GM19468 (cell line): ENCODE data around the gene HOXB4.

Experiments used
- ATAC-seq: cut with Tn5 transposase; IDR thresholded peaks from one replicate; pipeline ENCODE4 v1.9.1; 2021; ENCODE audit warnings: mild to moderate bottlenecking, moderate library complexity, moderate number of reproducible peaks; ENCODE audit not compliant: unreplicated experiment; ENCODE audit errors: extremely low read depth

The HOXB4 gene

DNA sequence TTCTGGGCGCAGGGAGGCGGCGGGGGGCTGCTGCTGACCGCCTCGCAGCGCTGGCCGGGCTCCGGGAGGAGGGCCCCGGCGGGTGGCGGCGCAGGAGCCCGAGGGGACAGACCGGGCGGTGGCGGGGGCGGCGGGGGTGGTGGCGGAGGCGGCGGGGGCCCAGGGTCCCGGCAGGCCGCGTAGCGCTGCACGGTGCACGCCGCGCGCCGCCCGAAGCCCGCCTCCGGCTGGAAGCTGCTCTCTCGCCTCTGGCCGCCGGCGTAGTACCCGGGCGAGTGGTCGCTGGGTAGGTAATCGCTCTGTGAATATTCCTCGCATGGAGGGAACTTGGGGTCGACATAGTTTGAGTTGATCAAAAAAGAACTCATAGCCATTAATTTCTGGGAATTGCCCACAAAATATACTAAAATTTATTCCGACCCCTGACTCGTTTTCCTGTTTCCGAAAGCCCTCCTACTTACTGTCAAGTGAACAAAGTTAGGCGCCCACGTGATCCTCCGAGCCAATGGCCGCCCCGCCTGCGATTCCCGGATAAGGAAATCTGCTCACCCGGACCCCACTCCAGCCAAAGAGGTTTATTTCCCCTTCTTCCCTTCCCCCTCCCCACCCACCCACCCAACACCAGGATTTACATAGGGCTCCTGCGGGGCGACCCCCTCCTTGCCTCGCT lies at the start of gene HOXB4:
TSS of gene HOXB4 (minus strand) at position 405 of the 670 bp plus-strand sequence. CDS start at position 374, 31 bp downstream.
- ATAC-seq: no peak

DNA sequence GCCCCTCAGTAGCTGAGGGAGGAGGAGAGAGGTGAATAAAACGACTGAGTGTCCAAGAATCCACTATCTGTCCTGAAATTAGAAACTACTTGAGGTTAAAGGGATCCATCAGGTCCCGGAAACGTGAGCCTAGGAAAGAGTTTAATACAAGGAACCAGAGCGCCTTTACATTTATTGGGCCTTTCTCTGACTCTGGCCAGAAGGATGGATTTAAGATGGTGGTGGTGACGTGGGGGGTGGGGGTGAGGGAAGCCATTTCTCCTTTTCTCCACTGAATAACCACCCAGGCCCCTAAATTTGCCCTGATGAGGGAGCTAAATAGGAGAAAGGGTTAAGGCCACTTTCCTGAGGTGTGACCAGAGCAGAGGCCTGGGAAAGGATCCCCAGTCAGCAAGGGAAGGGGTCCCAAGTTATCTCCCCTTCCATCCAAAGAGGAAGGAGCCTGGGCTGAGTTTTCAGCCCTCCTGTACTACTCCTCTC lies 49.0 kb upstream of the HOXB4 start:
- ATAC-seq: no peak

DNA sequence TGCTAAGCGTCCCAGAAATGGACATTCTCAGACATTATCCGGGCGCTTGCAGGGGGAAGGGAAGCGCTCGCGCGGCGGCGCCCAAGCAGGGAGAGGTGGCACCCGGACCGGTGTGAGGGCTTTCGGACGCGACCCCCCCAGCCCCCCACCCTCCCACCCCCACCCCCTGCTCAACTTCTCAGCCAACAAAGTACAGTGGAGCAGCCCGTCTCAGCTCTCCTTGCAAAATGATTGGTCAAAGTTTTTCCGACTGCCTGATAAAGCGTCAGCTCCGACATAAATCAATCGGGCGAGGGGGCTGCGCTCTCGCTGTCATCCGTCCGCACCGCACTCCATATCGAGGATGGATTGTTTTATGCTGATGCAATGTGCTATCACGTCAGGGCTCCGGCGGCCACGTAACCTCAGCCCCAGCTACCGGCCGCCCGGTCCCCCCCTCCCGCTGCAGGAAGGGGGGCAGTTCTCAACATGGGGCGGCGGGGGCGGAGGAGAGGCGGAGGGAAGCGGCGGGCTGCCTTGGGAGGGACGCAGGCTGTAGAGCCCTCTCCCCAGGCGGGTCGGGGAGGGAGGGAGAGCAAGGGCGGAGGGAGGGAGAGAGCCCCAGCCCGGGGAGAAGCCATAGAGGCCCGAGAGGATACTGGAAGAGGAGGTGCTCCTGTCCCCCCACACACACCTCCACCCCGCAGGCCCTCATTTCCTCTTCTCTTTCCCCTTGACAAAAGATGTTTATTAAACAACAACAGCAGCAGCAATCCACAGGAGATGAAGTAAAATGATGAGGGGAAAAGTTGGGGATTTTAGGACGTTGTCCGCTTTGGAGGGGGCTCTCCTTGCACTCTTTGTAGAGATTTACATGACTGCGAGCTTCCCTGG lies 48.3 kb upstream of the HOXB4 start, which contains the start of gene HOXB9:
TSS of gene HOXB9 (minus strand) at position 114 of the 873 bp plus-strand sequence. CDS start at position 25, 89 bp downstream.
- ATAC-seq: no peak

DNA sequence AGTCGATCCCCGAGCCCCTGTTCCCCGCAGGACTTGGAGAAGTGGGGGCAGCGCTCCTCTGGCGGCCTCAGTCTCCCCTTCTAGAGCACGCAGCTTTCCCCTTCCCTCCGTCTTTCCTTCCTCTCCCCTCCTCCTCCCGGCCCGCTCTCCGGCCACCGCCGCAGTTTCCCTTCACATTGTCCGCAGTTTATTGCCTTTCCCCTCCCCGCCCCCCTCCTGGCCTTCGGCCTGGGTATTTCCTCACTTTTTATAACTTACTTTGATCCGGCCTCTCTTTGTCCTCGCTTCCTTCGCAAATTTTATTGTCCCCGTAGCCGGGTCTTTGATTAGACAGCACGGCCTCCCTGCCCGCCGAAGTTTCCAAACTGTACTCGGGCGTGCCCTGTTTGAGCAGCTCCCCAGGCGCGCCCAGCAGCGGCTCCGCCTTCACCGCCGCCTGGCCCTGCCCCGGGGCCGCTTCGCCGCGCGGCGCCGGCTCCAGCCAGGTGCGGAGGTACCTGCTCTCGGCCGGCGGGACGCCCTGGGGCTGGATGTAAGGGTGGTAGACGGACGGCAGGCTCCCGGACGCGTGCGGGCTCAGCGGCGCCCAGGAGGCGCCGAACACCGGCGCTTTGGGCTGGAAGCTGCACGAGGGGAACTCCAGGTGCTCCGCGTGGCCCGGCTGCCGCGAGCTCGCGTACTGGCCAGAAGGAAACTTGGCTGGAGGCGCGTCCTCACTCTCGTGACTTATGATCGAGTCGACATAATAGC lies 47.5 kb upstream of the HOXB4 start:
- no peak for ATAC-seq

DNA sequence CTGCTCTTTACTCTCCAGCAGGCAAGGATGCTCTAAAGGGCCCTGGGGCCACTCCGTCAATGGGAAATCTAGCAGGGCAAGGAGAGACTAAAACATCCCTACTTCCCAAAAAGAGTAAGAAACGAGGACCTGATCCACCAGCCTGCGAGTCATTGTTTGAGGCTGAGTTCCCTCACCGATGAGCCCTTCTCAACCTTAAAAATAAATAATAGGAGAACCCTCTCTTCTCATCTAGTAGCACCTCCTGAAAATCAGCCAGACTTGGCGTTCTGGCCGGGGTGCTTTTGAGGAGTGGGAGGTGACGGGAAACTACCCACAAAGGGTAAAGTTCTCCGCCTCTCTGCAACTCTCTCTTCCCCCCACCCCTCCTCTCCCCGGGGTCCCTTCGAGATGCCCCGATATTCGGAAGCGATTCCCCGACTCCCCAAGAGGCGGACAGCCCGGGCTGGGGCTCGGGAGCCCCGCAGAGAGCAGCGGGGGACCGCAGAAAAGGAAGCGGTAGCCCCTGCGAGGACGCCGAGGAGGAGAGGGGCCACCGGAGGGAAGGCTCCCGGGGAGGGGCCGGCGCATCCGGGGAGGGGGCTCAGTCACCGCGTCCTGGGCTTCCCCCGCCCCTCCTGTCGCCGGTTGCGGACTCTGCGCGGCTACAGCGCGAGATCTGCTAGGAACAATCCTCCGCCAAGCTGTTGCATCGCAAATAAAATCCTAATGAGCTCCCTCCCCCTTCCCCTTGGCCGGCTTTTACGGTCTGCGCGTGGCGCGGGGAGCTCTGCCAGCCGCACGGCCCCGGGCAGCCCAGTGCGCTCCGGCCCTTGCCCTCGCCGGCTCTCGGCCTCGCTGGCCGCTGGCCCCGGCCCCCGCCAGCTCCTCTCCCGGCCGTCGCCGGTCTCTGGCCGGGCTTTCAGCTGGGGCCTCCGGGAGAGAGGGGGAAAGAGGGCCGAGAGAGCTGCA lies 46.7 kb upstream of the HOXB4 start:
- ATAC-seq: no peak

DNA sequence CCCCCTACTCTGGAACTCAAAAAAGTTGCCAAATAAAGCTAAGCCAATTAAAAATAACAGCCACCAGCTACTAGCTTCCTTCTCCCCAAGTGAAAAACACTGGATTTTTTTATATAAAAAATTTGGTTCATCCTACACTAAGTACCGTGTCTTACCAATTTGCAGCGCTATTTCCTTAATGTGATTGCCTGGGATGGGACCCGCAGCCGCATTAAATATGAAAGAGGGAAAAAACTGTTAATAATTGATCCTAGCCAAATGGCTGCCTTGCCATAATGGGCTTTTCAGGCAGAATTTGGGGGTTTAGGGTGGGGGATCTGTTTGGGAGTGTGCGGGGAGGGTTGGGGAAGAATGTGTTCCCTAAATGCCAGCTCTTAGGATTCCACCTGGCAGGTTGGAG lies 46.0 kb upstream of the HOXB4 start:
- no peak for ATAC-seq

DNA sequence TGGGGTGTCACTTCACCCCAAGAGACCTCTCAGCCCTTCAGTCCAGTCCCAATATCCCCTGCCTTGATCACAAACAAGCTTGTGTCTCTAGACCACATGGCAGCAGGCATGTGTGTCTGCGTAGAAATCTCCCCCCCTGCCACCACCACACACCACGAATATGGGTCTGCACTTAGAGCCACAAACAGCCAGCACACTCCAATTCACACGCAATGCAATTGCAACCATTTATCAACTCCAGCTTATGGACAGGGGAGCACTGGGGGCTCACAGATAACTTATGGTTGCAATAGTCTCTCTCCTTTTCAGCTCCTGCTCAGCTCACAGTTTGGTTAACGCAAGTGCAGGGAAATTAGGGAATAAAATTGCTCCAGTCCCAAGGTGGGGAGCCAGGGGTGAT lies 45.4 kb upstream of the HOXB4 start:
- ATAC-seq: no peak

DNA sequence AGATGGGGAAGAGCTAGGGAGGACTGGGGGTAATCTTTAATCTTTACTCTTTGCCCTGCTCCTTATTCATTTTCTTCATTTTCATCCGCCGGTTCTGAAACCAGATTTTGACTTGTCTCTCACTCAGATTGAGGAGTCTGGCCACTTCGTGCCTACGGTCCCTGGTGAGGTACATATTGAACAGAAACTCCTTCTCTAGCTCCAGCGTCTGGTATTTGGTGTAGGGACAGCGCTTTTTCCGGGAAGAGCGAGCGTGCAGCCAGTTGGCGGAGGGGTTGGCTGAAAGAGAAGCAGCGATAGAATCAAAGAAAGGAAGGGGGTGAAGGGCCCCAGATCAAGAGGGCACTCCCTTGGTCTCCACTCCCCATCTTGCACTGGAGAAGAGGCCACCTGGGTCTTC lies 44.7 kb upstream of the HOXB4 start:
- no peak for ATAC-seq

DNA sequence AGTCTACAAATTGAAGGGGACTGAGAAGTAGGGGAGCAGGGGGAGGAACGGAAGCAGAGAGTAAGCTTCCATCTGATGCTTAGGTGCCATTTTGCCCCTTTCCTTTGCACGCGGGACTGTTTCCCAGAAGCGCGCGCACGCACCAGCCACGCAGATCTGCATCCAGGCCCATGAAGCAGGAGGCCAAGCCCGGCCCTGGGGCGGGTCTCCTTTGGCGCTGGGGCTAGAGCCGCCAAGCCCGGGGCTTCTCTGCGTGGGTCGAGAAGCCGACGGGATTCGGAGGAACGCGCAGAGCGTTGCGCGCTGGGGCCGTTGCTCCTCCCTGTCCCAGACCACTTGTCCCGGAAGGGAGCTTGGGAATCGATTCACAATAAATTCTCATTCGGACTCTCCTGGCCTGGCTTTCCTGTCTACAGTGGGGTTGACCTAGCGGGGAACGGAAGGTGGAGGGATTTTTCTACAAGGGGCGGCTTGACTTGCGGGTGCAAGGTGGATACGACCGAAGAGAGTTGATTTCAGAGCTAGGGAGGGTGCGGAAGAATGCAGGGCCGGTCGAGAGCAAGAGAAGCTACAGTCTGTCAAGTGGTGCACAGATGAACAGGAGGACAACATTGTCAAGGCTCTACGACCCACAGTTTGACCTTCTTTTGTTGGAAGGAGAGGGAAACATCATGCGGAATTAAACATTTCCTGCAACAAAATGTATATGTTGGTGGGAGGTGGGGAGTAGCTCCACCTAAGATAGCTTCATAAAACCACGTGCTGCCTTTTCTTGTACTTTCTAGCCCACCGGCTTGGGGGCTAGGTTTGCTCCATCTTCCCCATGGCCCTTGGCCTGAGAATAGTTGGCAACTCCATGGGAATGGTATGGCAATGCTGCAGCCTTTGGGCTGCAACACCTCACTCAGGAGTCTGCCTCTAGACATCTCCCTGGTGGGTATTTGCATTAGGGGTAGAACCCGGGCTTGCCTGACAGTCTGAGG lies 43.6 kb upstream of the HOXB4 start:
- no peak for ATAC-seq

DNA sequence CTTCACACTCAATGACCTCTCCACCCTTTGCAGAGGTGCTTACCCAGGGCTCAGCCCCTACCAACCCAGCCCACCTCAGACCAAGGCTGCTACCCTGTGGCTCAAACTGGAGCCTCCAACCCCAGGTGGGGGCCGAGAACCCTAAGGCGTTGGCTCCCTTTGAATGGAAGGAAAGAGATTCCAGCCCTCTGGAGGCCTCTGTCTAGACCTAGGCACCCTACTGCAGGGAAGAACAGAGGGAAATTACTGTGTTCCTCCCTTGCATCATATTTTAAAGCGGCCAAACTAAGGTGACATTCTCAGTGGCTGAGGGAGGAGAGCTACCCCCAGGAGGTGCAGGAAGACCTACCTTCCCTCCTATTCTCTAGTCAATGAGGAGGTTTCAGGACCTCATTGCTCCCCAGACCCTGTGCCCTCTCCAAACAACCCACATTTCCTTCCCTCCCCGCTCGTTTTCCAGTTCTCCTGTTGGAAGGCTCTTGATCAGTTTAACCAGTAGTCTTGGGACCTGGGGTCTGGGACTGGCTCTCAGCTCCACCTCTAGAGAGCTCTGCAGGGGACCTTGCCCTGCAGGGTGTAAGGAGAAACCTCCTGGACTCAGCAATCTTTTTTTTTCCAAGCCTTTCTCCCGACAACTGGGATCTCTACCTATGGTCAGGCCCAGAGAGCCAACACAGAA lies 42.5 kb upstream of the HOXB4 start:
- no peak for ATAC-seq

DNA sequence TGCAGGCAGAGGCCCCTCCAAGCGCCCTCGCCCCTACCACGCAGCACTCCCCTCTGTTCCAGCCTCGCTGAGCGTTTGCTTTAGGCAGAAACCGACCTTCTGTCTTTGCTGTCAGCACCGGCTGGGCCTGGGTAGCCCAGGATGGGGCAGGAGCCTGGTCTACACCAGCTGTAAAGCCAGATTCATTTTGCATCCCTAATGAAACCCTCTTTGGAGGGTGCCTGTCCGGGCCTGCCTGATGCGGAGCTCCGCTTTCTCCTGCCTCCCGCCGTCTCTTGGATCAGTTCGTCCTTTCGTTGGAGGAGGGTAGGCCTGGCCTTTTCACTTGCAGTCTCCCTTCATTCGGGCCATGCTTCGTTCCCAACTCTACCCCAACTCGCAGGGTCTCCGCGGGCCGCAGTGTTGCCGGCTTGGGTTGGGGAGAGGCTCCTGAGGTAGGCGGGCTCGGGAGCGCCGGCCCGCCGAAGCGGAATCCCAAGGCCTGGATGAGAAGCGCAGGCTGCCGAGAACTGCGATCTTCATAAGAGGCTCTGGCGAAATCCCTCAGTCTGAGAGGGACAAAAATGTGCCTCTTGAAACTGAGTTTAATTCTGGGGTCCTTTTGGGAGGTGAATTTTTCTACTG lies 41.8 kb upstream of the HOXB4 start:
- no peak for ATAC-seq

DNA sequence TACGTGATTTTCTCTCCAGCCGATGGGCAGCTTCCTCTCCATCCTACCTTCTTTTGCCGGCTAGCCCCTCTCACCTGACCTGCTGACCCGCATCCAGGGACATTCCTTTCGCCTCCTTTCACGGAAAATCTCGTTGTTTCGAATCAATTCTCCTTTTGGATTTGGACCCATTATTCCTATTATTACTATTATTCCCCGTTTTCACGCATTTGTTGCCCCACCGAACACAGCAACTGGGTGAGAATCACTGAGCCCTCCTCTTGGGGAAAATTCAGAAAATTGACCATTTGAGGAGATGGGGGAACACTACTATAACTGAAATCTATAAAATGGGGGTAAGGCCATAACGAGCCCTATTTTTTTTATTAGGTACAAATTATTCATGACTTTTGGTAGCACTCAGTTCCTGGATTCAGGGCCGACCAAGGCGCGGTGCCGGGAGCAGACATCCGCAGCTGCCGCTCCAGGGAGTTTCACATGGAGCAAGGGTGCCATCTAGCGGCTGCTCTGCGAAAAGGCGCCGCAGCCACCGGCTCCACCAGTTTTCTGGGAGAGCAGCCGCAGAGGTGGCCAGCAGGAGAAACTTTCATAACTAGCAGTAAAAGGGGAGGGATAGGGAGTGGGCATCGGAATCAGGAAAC lies 40.2 kb upstream of the HOXB4 start:
- no peak for ATAC-seq

DNA sequence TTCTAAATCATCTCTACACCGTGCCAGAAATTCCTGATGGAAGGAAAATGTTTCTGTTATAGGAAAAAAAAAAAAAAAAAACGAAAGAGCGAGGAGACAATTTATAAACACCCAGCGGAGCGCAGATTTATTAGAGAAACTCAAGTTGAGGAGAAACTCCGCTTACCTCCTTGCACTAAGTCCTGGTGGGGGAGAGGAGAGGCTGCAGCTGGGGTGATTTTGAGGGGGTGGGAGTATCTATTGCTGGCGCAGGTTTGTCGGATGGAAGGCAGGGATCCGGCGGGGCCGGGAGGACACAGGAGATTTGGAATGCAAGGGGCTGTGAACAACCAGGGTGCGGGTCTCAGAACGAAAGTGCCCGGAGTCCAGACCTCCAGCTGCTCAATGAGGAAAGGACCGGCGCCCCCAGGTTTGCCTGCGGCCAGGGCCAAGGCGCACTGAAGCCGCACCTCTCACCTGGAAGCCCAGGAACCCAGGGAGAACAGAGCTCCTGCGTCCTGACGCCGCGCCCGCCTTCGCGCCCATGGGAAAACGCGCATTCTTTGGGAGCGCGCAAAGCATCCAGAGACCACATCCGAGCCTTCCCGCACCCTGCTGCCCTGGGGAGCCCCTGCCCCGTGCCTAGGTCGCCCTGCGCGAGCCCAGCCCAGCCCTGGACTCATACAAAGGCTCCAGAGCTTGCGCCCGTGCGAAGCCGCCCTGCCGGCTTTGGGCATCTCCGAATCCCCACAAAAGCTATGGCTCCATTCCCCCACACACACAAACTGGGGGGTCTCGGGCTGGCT lies 39.5 kb upstream of the HOXB4 start:
- ATAC-seq: no peak

DNA sequence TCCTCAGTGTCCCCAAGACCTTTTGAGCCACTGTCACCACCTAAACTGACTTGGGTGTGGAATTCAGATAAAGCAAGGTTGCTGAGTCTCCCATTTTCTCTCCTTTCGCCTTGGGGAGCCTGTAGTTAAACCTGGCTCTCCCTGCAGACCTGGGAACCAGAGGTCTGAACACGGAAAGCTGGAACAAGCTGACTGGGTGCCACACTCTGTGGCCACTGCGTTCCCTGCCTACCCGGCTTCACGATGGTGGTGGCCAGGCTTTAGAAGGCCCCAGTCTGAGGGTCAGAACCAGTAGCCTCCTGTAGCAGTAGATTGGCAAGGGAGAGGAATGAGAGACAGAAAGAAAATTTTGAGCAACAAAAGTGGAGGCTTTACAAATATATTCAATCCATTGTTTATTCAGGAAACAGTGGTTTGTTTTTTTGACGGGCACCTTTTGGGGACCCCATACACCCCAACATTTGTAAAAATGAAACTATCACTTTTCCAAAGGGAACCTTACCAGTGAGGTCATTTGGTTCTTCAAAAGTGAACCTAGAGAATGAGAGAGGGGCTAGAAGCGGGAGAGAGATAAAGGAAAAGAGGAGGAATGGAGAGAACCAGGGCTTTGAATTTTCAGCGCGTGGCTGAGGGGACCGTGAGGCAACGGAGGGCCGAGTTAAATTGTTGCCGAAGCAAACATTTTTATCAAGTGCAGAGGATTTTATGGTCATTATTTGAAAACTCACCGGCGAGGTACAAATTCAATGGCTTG lies 38.7 kb upstream of the HOXB4 start:
- no peak for ATAC-seq

DNA sequence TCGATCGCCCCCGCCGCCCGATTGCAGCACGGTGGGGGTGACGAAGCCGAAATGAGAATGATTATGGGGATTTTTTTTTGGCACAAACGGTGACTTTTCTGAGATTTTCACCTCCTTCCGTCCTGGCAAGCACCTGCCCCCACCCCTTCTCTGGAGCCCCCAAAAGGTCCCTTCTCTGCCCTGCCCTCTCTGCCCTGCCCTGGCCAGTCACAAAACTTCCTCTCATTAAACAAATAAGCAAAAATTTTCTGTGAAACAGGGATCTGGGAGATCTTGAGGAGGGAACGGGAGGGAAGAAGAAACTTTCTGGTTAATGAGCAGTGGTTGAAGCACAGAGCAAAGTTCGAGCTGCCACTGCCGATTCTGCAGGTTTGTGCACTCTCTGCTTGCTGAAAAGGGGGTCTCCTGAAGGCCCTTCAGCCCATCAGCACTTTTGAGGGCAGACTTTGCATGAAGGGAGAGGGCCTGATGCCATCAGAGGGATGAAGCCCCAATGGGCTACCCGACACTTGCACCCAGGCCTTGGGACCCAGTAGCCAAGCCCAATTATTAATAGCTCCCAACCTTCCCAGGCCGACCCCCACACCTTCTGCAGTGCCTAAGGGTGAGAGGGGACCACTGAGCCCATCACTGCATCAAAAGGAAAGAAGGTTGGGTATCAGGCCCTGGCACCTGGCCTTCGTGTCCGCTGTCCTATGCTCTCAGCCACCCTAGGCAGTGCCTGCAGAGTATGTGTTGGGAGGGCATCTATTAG lies 38.0 kb upstream of the HOXB4 start:
- no peak for ATAC-seq
